ENCODE measurements around the gene GMDS.

GMDS gene

DNA sequence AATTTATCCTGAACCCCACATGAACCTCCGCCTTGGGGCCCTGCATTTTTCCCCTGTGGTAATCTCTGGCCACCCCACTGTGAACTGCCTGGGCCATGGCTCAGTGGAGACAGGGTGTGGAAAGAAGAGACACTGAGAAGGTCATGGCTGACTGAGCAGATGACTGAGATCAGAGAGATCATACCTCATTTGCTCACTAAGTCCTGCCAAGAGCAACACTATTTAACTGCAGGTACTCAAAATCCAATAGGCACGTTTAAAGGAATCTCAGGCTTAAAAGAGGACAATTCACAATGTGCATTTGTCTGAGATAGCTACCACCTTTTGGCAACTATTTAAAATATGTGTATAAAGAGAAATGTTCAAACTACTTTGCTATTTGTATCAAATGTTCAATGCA is 305.0 kb downstream of the GMDS start:
- Histone ChIP-seq H3K4me1 (ENCODE audit: low read length) (no peaks in the 10 kb centered on the region), H3K79me2 (ENCODE audit: low read length) (no peaks in the 10 kb centered on the region), H3K9me3 (replicated peaks; ENCODE audit: insufficient read depth, low read length) (no peaks in the 10 kb centered on the region), H2AFZ (ENCODE audit: low read length) (no peak overlapping the region), H3K4me2 (ENCODE audit: low read depth, low read length) (no peak overlapping the region), H3K4me3 (ENCODE audit: low read length) (no peak overlapping the region), H3K9me2 (replicated peaks; ENCODE audit: insufficient read depth, low read length) (no peaks in the 10 kb centered on the region), H3K27ac (ENCODE audit: low read length) (no peak overlapping the region), H3K27me3 (replicated peaks; ENCODE audit: insufficient read depth, low read length) (no peaks in the 10 kb centered on the region), H3F3A (ENCODE audit: insufficient read depth, low read length) (no peaks in the 10 kb centered on the region), H3K36me3 (replicated peaks; ENCODE audit: insufficient read depth, low read length) (no peaks in the 10 kb centered on the region), H3K9ac (ENCODE audit: low read length) (no peak overlapping the region), H4K20me1 (ENCODE audit: insufficient read depth, low read length) (no peaks in the 10 kb centered on the region)
- TF ChIP-seq, protein P1, sequence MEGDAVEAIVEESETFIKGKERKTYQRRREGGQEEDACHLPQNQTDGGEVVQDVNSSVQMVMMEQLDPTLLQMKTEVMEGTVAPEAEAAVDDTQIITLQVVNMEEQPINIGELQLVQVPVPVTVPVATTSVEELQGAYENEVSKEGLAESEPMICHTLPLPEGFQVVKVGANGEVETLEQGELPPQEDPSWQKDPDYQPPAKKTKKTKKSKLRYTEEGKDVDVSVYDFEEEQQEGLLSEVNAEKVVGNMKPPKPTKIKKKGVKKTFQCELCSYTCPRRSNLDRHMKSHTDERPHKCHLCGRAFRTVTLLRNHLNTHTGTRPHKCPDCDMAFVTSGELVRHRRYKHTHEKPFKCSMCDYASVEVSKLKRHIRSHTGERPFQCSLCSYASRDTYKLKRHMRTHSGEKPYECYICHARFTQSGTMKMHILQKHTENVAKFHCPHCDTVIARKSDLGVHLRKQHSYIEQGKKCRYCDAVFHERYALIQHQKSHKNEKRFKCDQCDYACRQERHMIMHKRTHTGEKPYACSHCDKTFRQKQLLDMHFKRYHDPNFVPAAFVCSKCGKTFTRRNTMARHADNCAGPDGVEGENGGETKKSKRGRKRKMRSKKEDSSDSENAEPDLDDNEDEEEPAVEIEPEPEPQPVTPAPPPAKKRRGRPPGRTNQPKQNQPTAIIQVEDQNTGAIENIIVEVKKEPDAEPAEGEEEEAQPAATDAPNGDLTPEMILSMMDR (IDR thresholded peaks at IDR 0.05; ENCODE audit: low read length), result no peak
- TF ChIP-seq EZH2phosphoT487 (IDR thresholded peaks at IDR 0.05; ENCODE audit: low read length) (no peak), EZH2 (optimal IDR thresholded peaks at IDR 0.05; ENCODE audit: low read depth, low read length) (no peak)
- DNase-seq, result no peak

DNA sequence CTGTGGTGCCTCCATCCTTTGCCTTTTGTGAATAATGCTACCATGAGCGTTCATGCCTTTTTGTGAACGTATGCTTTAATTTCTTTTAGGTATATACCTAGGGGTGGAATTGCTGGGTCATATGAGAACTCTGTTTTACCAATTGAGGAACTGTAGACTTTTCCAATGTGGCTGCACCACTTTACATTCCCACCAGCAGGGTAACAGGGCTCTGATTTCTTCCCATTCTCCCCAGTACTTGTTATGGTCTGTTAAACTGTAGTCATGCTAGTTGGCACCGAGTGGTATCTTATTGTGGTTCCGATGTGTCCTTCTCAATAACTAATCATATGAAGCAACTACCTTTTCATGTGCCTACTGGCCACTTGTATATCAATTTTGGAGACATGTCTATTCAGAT is 312.1 kb downstream of the GMDS start:
- Histone ChIP-seq H3F3A (ENCODE audit: insufficient read depth, low read length) (no peaks in the 10 kb centered on the region), H2AFZ (ENCODE audit: low read length) (no peak overlapping the region), H4K20me1 (ENCODE audit: insufficient read depth, low read length) (no peaks in the 10 kb centered on the region), H3K4me1 (ENCODE audit: low read length) (no peaks in the 10 kb centered on the region), H3K27ac (ENCODE audit: low read length) (no peak overlapping the region), H3K36me3 (replicated peaks; ENCODE audit: insufficient read depth, low read length) (no peaks in the 10 kb centered on the region), H3K9ac (ENCODE audit: low read length) (no peak overlapping the region), H3K4me3 (ENCODE audit: low read length) (no peak overlapping the region), H3K9me2 (replicated peaks; ENCODE audit: insufficient read depth, low read length) (no peaks in the 10 kb centered on the region), H3K79me2 (ENCODE audit: low read length) (no peaks in the 10 kb centered on the region), H3K4me2 (ENCODE audit: low read depth, low read length) (no peak overlapping the region), H3K9me3 (replicated peaks; ENCODE audit: insufficient read depth, low read length) (no peaks in the 10 kb centered on the region), H3K27me3 (replicated peaks; ENCODE audit: insufficient read depth, low read length) (no peaks in the 10 kb centered on the region)
- TF ChIP-seq EZH2 (optimal IDR thresholded peaks at IDR 0.05; ENCODE audit: low read depth, low read length), result no peak
- no peak for TF ChIP-seq EZH2phosphoT487 (IDR thresholded peaks at IDR 0.05; ENCODE audit: low read length)
- no peak for DNase-seq

DNA sequence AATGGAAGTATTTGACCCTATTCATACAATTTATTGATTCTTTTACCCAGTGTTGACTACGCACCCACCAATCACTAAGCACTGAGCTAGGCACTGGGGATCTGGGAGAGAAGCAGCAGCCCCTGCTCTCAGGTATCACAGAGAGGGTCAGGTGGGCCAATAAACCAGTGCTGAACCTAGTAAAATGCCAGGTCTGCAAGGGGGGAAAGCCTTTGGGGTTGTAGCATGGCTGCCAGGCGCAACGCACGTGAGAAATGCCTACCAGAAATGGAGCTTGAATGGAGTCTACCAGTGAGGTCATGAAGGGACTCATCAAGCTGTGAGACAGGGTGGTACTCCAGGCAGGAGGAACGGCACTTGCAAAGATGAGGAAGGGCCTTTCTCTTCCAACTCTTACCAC is 313.6 kb downstream of the GMDS start:
- TF ChIP-seq EZH2phosphoT487 (IDR thresholded peaks at IDR 0.05; ENCODE audit: low read length) (no peak), EZH2 (optimal IDR thresholded peaks at IDR 0.05; ENCODE audit: low read depth, low read length) (no peak)
- TF ChIP-seq, protein P1 (IDR thresholded peaks at IDR 0.05; ENCODE audit: low read length), result no peak
- H4K20me1 ChIP-seq (ENCODE audit: insufficient read depth, low read length), result no peaks in the 10 kb centered on the region
- H3K79me2 ChIP-seq (ENCODE audit: low read length), result no peaks in the 10 kb centered on the region
- no peak overlapping the region for H3K27ac ChIP-seq (ENCODE audit: low read length)
- no peak overlapping the region for H3K9ac ChIP-seq (ENCODE audit: low read length)
- H3K4me1 ChIP-seq (ENCODE audit: low read length), result no peaks in the 10 kb centered on the region
- H3K4me3 ChIP-seq (ENCODE audit: low read length), result no peak overlapping the region
- H3K9me2 ChIP-seq (replicated peaks; ENCODE audit: insufficient read depth, low read length), result no peaks in the 10 kb centered on the region
- H3K9me3 ChIP-seq (replicated peaks; ENCODE audit: insufficient read depth, low read length), result no peaks in the 10 kb centered on the region
- no peaks in the 10 kb centered on the region for H3K36me3 ChIP-seq (replicated peaks; ENCODE audit: insufficient read depth, low read length)
- no peak overlapping the region for H3K4me2 ChIP-seq (ENCODE audit: low read depth, low read length)
- no peaks in the 10 kb centered on the region for H3K27me3 ChIP-seq (replicated peaks; ENCODE audit: insufficient read depth, low read length)
- no peak for DNase-seq
- H3F3A ChIP-seq (ENCODE audit: insufficient read depth, low read length), result no peaks in the 10 kb centered on the region
- no peak overlapping the region for H2AFZ ChIP-seq (ENCODE audit: low read length)

DNA sequence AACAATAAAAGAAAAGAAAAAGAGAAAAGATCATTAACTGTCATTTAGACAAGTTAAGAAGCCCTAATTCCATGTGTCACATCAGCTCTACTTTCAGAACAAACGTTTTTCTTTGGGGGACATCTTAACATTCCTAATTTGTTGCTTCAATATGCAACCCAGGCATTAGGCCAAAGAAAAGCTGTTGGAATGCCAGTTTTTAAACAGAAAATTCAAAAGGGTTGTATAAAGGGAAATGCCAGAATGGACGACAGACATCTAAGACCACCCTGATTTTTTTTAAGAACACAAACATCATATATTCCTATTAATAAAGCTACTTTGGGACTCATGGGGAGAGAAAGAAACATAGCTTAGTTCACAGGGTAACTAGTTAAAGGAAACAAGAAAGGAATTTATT is 315.0 kb downstream of the GMDS start:
- Histone ChIP-seq H3K27me3 (replicated peaks; ENCODE audit: insufficient read depth, low read length) (no peaks in the 10 kb centered on the region), H3K9ac (ENCODE audit: low read length) (no peak overlapping the region), H3K4me1 (ENCODE audit: low read length) (no peaks in the 10 kb centered on the region), H3K4me2 (ENCODE audit: low read depth, low read length) (no peak overlapping the region), H2AFZ (ENCODE audit: low read length) (no peak overlapping the region), H3K27ac (ENCODE audit: low read length) (no peak overlapping the region), H3K79me2 (ENCODE audit: low read length) (no peaks in the 10 kb centered on the region), H3K9me3 (replicated peaks; ENCODE audit: insufficient read depth, low read length) (no peaks in the 10 kb centered on the region), H4K20me1 (ENCODE audit: insufficient read depth, low read length) (no peaks in the 10 kb centered on the region), H3K36me3 (replicated peaks; ENCODE audit: insufficient read depth, low read length) (no peaks in the 10 kb centered on the region), H3K4me3 (ENCODE audit: low read length) (no peak overlapping the region), H3K9me2 (replicated peaks; ENCODE audit: insufficient read depth, low read length) (no peaks in the 10 kb centered on the region), H3F3A (ENCODE audit: insufficient read depth, low read length) (no peaks in the 10 kb centered on the region)
- no peak for DNase-seq
- TF ChIP-seq EZH2 (optimal IDR thresholded peaks at IDR 0.05; ENCODE audit: low read depth, low read length) (no peak), EZH2phosphoT487 (IDR thresholded peaks at IDR 0.05; ENCODE audit: low read length) (no peak)
- TF ChIP-seq, protein P1 (IDR thresholded peaks at IDR 0.05; ENCODE audit: low read length), result no peak
